Measurements from ENCODE around the gene CEP55.

DNA sequence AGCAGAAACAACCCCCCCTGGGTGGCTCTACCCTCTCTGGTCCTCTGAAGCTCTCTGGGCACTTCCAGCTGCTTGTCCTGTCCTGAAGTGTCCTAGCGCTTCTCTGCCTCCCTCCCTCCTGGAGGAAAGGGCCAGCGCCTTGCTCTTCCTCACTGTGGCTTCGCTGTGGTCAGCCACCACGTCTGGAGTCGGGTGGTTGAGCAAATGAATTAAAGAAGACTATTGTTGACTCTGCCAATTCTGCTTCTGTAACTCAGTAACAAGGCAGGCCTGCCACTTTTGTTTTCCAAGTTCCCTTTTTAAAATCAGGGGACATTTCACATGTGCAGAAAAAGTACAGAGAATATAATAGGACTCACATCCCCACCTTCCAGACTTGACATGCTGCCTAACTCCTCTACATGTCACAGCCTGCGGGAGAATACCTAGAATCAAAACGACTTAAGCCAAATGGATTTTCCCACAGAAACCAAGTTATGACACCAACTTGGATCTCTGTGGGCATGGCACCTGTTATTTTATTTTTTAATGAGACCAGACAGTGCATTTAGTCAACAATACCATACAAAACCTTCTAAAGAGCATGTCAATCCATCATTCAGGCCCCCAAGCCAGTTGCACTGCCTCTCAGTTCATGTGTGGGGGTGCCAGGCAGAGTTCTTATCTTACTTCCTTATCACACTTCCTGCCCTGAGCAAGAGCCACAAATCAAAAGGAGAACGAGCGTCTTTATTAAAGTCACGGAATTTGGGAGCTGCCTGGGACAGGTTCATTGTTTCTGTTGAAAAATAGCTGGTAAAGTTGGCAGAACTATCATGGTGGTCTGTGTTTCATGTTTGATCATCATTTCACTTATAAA, 76.9 kb downstream of the CEP55 start:
- TF ChIP-seq, protein P1, sequence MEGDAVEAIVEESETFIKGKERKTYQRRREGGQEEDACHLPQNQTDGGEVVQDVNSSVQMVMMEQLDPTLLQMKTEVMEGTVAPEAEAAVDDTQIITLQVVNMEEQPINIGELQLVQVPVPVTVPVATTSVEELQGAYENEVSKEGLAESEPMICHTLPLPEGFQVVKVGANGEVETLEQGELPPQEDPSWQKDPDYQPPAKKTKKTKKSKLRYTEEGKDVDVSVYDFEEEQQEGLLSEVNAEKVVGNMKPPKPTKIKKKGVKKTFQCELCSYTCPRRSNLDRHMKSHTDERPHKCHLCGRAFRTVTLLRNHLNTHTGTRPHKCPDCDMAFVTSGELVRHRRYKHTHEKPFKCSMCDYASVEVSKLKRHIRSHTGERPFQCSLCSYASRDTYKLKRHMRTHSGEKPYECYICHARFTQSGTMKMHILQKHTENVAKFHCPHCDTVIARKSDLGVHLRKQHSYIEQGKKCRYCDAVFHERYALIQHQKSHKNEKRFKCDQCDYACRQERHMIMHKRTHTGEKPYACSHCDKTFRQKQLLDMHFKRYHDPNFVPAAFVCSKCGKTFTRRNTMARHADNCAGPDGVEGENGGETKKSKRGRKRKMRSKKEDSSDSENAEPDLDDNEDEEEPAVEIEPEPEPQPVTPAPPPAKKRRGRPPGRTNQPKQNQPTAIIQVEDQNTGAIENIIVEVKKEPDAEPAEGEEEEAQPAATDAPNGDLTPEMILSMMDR (IDR thresholded peaks at IDR 0.05; ENCODE audit: low read depth, low read length, missing input control) = no peak
- TF ChIP-seq, protein P2, sequence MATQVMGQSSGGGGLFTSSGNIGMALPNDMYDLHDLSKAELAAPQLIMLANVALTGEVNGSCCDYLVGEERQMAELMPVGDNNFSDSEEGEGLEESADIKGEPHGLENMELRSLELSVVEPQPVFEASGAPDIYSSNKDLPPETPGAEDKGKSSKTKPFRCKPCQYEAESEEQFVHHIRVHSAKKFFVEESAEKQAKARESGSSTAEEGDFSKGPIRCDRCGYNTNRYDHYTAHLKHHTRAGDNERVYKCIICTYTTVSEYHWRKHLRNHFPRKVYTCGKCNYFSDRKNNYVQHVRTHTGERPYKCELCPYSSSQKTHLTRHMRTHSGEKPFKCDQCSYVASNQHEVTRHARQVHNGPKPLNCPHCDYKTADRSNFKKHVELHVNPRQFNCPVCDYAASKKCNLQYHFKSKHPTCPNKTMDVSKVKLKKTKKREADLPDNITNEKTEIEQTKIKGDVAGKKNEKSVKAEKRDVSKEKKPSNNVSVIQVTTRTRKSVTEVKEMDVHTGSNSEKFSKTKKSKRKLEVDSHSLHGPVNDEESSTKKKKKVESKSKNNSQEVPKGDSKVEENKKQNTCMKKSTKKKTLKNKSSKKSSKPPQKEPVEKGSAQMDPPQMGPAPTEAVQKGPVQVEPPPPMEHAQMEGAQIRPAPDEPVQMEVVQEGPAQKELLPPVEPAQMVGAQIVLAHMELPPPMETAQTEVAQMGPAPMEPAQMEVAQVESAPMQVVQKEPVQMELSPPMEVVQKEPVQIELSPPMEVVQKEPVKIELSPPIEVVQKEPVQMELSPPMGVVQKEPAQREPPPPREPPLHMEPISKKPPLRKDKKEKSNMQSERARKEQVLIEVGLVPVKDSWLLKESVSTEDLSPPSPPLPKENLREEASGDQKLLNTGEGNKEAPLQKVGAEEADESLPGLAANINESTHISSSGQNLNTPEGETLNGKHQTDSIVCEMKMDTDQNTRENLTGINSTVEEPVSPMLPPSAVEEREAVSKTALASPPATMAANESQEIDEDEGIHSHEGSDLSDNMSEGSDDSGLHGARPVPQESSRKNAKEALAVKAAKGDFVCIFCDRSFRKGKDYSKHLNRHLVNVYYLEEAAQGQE (IDR thresholded peaks at IDR 0.05) = no peak
- TF ChIP-seq, protein P3, sequence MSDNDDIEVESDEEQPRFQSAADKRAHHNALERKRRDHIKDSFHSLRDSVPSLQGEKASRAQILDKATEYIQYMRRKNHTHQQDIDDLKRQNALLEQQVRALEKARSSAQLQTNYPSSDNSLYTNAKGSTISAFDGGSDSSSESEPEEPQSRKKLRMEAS (IDR thresholded peaks at IDR 0.05) = no peak
- TF ChIP-seq EGR1 (IDR thresholded peaks at IDR 0.05; ENCODE audit: low read depth in 2 of 2) (no peak), FOXA2 (IDR thresholded peaks at IDR 0.05) (no peak), SP1 (IDR thresholded peaks at IDR 0.05) (no peak), RXRA (IDR thresholded peaks at IDR 0.05) (no peak), RAD21 (IDR thresholded peaks at IDR 0.05) (no peak), YY1 (IDR thresholded peaks at IDR 0.05) (no peak), TAF1 (conservative IDR thresholded peaks at IDR 0.05) (no peak)
